GM18951 (cell line): ENCODE measurements around the gene LLGL2.

ENCODE experiments used
- POLR2A ChIP-seq: IDR thresholded peaks from 4 replicates; pipeline ENCODE4 v1.6.1; 2011; ENCODE audit warnings: mild to moderate bottlenecking; ENCODE audit not compliant: insufficient read length, insufficient read depth; ENCODE audit errors: extremely low read depth
- in situ Hi-C: fragments of 300-500 bp; cut with MboI; formaldehyde crosslinking; loops from one replicate; pipeline ENCODE4 v1.12.0; 2022; ENCODE audit warnings: low sequenced_read_pairs, mixed read lengths, inconsistent platforms; ENCODE audit not compliant: unreplicated experiment

LLGL2 gene

DNA sequence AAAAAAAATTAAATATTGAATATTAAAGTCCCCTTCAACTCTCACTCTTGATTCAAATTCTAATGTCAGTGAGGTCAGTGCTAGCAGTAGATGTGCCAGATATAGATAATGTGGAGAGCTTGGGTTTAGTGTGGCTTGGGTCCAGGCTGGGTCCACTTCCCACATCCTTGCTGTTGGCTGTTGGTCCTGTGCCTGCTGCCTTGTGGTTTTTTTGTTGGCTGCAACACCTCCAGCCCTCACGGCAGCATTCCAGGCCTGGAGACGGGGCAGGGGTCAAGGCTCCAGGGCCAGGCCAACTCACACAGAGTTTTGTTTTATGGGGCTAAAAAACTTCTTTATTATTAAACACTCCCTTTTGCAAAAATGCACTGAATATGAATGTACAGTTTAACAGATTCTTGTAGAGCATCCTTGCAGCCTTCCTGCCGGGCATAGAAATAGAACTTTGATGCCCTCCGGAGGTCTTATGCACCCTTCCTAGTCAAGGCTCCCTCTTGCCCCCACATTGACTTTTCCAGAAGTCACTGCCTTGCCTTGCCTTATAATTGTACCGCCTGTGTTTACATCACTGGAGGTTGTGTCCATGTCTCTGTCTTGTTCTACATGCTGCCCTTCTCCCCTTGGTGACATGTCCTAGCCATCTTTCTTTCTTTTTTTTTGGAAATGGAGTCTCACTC lies 36.6 kb downstream of the LLGL2 start:
- in situ Hi-C loops, result no loop called here
- TF ChIP-seq POLR2A, result no peak

DNA sequence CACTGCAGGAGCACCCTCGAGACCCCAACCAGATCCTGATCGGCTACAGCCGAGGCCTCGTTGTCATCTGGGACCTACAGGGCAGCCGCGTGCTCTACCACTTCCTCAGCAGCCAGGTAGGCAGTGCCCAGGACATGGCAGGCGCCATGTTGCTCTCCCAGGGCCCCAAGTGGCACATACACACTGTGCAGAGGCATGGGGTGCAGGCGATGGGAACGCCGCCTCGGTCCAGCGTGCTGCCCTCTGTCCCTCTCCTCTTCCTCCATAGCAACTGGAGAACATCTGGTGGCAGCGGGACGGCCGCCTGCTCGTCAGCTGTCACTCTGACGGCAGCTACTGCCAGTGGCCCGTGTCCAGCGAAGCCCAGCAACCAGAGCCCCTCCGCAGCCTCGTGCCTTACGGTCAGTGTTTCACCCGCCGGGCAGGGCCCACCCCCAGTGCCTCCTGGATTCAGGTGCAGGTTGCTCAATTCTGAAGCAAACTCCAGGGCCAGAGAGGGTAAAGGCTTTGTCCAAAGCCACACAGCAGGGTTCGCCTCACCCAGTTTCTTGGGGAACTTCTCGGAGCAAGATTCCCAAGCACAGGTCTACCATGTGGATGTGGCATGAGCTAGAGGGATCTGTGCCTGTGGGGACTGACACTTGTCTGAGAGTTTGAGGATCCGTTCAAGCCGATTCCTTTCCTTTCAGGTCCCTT lies 37.7 kb downstream of the LLGL2 start:
- TF ChIP-seq POLR2A, result no peak
- in situ Hi-C loops, result no loop called here

DNA sequence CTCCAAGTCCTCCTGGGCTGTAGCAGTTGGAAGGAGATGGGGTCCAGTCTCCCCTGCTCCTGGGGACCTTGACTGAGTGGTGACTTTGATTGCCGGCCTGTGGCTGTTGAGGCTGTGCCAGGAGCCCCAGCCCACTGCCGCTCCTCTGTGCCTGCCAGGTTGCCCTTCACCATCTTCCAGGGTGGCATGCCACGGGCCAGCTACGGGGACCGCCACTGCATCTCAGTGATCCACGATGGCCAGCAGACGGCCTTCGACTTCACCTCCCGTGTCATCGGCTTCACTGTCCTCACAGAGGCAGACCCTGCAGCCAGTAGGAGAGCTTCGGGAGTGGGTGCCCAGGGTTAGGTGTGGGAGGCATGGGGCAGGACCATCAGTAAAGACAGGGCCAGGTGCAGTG lies 38.7 kb downstream of the LLGL2 start:
- in situ Hi-C loops, result no loop called here
- TF ChIP-seq POLR2A, result no peak

DNA sequence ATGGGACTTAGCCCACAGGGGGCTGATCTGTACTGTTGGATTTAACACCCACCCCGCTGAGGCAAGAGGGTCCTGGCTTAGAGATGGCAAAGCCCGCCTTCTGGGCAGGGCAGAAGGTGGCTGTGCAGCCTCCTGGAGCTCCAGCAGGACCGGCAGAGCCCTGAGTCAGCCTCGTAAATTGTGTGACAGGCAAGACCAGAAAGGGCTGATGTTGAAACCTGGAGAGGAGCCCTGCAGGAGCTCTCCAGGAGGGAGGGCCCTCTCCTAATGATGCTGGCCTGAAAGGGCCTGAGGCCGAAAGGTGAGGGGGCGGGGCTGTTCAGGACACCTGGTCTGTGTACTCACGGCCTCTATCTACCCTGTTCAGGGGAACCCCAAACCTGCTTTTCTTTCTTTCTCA lies 39.6 kb downstream of the LLGL2 start:
- in situ Hi-C loops, result no loop called here
- no peak for TF ChIP-seq POLR2A

DNA sequence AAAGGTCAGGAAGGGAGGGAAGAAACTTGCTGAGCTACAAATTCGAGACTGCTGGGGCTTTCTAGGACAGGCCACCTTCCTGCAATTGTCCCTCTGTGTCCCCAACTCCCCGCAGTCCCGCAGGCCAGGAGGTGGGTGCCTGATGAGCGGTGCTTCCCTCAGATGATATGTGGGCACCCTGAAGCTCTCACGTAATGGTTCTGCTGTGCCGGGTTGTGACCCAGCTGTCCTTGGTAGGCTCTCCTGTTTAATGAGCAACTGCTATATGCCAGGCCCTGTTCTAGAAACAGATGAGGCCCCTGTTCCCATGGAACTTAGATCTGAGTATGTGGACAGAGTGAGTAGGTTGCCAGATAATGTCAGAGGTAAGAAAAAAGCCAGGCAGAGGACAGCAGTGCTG lies 40.1 kb downstream of the LLGL2 start:
- TF ChIP-seq POLR2A, result no peak
- in situ Hi-C loops, result no loop called here

DNA sequence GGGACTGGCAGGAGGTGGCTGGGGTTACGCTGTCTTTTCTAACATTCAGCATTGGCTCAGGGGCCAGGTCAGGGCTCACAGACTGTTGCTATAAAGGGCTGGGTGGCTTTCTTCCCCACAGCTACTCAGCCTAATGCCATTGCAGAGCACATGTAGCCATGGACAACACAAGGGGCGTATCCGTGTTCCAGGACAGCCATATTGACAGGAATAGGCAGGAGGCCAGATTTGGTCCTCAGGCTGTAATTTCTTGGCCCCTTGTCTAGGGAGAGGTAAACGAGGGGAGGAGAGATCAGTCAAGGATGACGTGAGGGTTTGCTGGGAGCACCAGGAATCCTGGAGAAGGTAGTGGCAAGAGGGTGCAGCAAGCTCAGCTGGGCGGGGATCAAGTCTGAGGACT lies 40.9 kb downstream of the LLGL2 start:
- TF ChIP-seq POLR2A, result no peak
- in situ Hi-C loops, result no loop called here

DNA sequence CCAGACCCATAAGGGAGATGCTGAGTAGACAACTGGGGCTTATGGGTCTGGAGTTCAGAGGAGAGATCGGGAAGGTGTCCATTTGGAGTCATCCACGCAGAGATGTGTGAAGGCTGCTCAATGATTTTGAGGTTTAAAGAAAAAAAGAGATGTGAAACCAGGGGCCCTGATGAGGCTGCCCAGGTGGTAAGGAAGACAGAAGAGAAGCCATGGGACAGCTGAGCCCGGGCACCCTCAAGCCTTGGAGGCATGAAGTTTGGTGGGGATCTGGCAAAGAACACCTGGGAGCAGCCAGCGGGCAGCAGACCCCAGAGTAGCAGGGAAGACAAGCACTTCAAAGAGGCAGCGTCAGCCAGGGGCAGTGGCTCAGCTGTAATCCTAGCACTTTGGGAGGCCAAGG lies 41.3 kb downstream of the LLGL2 start:
- in situ Hi-C loops, result no loop called here
- TF ChIP-seq POLR2A, result no peak

DNA sequence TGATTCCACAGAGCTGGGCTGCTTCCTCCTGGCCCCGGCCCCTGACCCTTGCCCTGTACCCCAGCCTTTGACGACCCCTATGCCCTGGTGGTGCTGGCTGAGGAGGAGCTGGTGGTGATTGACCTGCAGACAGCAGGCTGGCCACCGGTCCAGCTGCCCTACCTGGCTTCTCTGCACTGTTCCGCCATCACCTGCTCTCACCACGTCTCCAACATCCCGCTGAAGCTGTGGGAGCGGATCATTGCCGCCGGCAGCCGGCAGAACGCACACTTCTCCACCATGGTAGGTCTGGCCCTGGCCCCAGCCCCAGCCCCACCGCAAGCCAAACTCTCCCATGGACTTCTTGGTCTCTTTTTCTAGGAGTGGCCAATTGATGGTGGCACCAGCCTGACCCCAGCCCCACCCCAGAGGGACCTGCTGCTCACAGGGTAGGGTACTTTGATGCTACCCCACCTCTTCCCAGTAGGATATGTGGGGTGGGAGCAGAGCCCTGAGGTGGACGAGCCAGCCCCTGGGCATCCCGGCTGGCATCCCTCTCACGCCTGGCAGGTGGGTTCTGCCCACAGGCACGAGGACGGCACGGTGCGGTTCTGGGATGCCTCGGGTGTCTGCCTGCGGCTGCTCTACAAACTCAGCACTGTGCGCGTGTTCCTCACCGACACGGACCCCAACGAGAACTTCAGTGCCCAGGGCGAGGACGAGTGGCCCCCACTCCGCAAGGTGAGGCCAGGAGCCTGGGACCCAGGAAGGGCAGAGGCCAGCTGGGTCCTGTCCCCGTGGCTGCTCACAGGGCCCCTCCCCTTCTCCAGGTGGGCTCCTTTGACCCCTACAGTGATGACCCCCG lies 43.1 kb downstream of the LLGL2 start:
- no peak for TF ChIP-seq POLR2A

DNA sequence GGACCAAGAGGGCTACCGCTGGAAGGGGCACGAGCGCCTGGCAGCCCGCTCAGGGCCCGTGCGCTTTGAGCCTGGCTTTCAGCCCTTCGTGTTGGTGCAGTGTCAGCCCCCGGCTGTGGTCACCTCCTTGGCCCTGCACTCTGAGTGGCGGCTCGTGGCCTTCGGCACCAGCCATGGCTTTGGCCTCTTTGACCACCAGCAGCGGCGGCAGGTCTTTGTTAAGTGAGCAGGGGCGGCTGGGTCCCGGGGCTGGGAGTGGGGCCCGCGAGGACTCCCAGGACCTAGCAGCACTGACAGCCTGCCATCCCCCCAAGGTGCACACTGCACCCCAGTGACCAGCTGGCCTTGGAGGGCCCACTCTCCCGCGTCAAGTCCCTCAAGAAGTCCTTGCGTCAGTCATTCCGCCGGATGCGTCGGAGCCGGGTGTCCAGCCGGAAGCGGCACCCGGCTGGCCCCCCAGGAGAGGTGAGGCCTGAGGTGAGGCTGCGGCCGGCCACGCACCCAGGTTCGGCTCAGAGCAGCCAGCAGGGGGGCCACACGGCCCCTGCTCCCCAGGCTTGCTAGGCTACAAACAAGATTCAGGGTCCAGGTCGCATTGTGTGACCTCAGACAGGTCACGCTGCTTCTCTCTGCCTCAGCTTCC lies 44.7 kb downstream of the LLGL2 start:
- no peak for TF ChIP-seq POLR2A
- in situ Hi-C loops, result no loop called here

More for the DNA sequence above, 43.1 kb downstream of the LLGL2 start:
- in situ Hi-C loops, result no loop called here

DNA sequence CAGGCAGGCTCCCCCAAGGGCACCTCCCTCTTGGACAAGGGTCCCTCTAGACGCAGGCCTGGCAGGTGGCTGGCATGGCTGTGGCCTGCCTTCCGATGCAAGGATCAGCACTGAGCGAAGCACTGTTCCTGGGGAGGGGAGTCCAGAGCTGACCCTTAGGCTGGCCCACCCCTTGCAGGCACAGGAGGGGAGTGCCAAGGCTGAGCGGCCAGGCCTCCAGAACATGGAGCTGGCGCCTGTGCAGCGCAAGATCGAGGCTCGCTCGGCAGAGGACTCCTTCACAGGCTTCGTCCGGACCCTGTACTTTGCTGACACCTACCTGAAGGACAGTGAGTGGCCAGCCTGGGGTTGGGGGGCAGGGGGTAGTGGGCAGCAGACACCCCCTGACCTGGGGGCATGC lies 45.3 kb downstream of the LLGL2 start:
- TF ChIP-seq POLR2A, result no peak
- in situ Hi-C loops, result no loop called here

DNA sequence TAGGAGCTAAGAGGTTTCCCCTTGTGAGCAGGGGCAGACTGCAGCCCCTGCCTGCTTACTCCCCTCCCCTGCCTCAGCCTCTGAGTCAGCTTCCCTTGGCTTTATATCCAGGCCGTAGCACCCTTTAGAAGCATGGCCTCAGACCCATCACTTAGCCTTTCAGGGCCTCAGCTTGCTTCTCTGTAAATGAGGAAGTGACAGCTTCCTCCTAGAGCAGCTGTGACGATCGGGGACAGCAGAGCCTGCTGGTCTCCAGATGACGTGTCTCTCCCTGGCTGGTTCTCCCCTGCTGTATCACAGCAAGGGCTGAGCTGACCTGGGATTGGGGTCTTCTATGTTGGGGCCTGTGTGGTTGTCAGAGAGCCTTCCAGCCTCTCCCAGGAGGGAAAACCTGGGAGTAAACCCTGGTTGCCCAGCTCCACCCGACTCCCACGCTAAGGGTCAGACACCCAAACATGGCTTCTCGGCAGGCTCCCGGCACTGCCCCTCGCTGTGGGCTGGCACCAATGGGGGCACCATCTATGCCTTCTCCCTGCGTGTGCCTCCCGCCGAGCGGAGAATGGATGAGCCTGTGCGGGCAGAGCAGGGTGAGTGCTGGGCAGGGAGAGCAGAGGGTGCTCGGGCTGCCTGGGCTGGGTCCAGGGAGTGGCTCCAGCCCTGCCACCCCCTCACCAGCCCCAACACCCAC lies 45.8 kb downstream of the LLGL2 start:
- TF ChIP-seq POLR2A, result peak; percentile 47
- in situ Hi-C loops, result no loop called here

DNA sequence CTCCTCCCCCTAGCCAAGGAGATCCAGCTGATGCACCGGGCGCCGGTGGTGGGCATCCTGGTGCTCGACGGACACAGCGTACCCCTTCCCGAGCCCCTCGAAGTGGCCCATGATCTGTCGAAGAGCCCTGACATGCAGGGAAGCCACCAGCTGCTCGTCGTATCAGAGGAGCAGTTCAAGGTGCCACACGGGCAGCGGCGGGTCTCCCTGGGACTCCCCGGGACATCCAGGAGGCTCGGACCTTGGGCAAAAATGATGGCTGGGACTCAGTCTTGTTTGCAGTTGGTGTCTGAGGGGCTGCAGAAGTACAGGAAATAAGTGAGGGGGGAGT lies 46.4 kb downstream of the LLGL2 start:
- in situ Hi-C loops, result no loop called here
- no peak for TF ChIP-seq POLR2A
